ENCODE results near the gene XBP1. TPM values are rescaled to one million over a fixed set of nuclear protein-coding genes. Genes with fewer than 3 reads are reported as not detected.

The XBP1 gene
- total RNA-seq = 186 and 192 TPM in 2 replicates

DNA sequence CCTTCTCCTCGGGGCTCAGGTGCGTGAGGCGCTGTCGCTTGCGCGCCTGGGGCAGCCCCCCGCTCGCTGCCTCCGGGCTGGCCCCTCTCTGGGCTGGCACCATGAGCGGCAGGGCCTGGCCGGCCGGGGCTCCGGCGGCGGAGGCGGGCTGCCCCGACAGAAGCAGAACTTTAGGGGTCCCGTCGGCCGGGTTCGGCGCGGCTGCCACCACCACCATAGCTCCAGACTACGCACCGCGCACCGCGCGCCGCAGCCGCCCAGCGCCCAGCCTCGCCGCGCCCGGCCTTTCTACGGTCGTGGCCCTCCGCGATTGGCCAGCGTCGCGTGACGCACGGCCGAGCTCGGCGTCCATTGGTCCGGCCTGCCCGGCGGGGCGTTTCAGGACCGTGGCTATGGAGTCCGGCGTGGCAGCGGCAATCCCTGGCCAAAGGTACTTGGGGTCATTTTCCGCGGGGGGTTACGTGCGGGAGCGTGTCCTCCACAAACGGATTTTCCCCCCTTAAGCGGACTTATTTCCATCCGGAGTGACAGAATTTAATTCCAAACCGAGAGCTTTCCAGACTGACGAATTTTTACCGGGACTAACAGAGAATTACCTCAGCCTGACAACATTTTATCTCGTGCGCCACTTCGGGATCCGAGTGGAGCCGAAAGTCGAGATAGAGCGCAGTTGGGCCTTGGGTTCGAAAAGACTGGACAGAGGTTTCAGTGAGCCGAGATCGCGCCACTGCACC is at the start of gene XBP1:
Gene XBP1, minus strand, starts transcription at position 262 of the 734 bp plus-strand sequence.

DNA sequence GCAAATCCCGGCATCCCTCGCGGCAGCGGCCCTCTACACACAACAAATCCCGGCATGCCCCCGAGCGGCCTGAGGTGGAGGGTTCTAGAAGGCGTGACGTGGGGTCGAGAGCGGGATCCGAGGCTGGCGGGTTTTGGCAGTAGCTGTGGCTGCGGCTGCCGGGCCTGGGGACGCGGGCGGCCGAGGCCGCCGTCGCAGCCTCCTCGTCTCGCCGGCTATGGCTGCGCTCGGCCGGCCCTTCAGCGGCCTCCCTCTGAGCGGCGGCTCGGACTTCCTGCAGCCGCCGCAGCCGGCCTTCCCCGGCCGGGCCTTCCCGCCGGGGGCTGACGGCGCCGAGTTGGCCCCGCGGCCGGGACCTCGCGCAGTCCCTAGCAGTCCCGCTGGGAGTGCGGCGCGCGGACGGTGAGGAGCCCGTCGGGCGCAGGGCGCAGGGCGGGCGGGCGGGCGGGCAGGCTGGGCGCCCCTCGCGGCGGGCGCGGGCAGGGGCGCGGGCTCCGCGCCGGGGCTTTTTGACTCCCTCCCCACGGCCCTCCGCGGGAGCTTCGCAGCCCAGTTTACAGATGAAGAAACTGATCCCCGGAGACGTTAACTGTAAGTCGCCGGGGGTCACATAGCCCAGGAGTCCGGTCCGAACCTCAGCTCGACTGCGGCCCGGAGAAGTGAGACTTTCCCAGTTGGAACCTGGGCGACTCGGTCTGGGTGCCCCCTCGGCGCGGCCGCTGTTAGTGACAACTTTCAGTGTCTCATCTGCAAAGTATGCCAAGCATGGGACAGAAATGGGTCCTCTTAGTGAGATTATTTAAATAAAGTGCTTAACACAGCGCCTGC is 27.5 kb downstream of the XBP1 start, which contains the start of gene CCDC117:
Gene CCDC117, plus strand, starts transcription at position 63 of the 828 bp plus-strand sequence. Its CDS starts 155 bp downstream, at position 218.

Other genes starting within 250 kb of the XBP1 start
- gene TTC28, start 120.7 kb downstream of the XBP1 start, total RNA-seq = 11.1 and 20.3 TPM in 2 replicates
- gene CHEK2, start 58.7 kb downstream of the XBP1 start, total RNA-seq = 16.5 and 20.3 TPM in 2 replicates
- 13.8 and 16.5 TPM in 2 replicates for gene HSCB, start 58.5 kb downstream of the XBP1 start, total RNA-seq
- 17.8 and 20.7 TPM in 2 replicates for gene CCDC117, start 27.9 kb downstream of the XBP1 start, total RNA-seq
- gene ZNRF3, start 83.0 kb upstream of the XBP1 start, total RNA-seq = 2.5 and 4.0 TPM in 2 replicates